Hepatocyte (in vitro differentiated cells): Measurements from ENCODE around the gene PER2.

Experiments
- EZH2 ChIP-seq: fragments of 200-600 bp; sonication (generic); IDR thresholded peaks from 2 replicates; pipeline ENCODE4 v1.6.1; 2016; ENCODE audit warnings: antibody characterized with exemption, mild to moderate bottlenecking, borderline replicate concordance
- EZH2phosphoT487 ChIP-seq: fragments of 200-600 bp; sonication (generic); IDR thresholded peaks from one replicate; pipeline ENCODE4 v1.6.1; 2018; ENCODE audit warnings: antibody characterized with exemption, mild to moderate bottlenecking, low read depth, moderate library complexity; ENCODE audit not compliant: unreplicated experiment, severe bottlenecking
- TF ChIP-seq, protein P1 (sequence below): fragments of 200-600 bp; sonication (generic); IDR thresholded peaks from 2 replicates; pipeline ENCODE4 v1.5.1; 2016; ENCODE audit warnings: antibody characterized with exemption, mild to moderate bottlenecking; ENCODE audit not compliant: poor library complexity

DNA sequence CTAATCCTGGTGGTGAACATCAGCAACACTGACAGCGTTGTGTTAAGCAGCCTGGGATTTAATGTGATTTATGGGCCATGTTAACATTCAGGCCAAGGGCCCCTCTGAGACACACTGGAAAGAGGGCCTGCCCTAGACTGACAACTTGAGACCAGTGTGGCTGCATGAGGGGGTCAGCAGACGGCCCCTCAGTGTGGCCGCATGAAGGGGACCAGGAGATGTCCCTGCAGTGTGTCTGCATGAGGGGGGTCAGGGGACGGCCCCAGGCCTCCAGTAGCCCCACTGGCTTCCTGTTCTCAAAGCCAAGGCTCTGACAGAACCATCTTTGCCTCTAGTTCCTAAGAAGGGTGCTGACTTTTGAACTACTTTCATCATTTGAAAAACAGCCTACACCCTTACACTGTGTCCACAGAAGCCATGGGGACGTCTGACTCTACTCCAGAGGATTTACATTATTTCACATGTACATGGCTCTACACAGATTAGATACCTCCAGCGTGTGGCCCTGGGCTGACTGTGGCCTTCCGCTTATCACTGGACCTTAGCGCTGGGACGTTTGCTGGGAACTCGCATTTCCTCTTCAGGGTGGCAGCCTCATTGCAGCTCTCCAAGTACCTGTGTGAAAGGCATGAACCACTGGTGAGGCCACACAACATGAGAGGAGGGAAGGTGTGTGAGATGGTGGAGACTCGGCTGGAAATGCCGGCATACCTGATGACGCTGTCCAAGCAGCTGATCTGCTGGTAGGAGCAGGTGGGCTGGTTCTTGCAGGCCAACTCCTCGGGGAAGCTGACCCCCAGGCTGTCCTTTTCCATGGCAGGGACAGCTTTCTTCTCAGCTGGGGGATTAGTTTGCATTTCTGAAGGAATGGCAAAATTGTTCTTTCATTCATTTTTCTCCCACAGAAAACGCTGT lies 30.4 kb downstream of the PER2 start:
- TF ChIP-seq EZH2phosphoT487 (no peak), EZH2 (no peak)
- TF ChIP-seq, protein P1, sequence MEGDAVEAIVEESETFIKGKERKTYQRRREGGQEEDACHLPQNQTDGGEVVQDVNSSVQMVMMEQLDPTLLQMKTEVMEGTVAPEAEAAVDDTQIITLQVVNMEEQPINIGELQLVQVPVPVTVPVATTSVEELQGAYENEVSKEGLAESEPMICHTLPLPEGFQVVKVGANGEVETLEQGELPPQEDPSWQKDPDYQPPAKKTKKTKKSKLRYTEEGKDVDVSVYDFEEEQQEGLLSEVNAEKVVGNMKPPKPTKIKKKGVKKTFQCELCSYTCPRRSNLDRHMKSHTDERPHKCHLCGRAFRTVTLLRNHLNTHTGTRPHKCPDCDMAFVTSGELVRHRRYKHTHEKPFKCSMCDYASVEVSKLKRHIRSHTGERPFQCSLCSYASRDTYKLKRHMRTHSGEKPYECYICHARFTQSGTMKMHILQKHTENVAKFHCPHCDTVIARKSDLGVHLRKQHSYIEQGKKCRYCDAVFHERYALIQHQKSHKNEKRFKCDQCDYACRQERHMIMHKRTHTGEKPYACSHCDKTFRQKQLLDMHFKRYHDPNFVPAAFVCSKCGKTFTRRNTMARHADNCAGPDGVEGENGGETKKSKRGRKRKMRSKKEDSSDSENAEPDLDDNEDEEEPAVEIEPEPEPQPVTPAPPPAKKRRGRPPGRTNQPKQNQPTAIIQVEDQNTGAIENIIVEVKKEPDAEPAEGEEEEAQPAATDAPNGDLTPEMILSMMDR = no peak
